NCI-H446 (cell line): ENCODE data around the gene ADCY4.
"Not testable (repeated sequence)": the region's sequence is repeated elsewhere in the genome, so short reads cannot be mapped to it uniquely, and the experiment has no call there.

ENCODE experiments used
- DNase-seq, 2 experiments: peaks; one replicate each; lab custom pipeline; 2025; lab: John Stamatoyannopoulos, UW

The ADCY4 gene

DNA sequence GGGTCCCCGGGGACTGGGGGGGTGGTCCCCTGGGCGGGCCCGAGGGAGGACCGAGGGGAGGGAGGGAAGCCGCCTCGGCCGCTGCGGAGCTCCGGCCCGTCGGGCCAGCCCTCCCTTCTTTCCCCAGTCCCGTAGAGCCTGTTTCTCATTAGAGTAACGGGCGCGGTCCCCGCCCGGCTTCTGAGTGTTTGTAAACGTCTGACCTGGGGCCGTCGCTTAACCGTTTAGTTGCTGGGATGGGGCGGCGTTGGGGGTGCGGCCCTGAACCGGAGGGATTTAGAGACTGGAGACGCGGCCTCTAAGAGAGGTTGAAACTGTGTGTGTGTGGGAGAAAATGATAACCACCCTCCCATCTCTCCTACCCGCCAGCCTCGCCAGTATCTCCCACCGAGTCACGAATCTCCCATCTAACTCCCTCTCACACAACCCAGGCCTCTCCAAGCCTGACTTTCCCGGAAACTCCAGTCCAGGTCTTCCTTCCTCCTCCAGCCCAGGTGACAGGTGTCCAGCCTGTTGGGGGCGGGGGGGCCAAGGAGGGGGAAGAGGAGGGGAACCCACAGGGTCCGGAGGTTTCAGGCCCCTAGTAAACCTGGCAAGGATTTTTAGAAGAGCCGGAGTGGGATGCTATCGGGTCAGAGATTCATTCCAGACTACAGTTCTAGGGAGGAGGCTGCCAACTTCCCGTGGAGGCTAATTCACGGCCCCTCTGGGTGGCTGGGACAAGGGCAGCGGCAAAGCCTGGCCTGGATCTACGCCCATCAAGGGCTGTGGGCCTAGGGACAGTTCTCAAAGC is 32.0 kb upstream of the ADCY4 start:
- DNase-seq, result peak; percentile 77 to 96

DNA sequence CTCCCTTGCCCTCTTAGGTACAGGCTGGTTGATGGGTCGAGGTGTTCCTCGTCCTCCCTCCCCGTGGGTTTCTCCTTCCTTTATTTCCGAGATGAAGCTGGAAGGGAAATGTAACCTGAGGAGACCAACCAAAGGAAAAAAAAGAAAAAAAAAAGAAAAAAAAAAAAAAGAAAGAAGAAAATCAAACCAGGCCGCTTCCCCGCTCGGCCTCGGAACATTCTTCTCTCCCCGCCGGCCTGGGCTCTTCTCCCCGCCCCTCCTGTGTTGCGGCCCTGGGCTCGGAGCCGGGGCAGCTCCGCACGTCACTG is 31.5 kb upstream of the ADCY4 start:
- no peak for DNase-seq

DNA sequence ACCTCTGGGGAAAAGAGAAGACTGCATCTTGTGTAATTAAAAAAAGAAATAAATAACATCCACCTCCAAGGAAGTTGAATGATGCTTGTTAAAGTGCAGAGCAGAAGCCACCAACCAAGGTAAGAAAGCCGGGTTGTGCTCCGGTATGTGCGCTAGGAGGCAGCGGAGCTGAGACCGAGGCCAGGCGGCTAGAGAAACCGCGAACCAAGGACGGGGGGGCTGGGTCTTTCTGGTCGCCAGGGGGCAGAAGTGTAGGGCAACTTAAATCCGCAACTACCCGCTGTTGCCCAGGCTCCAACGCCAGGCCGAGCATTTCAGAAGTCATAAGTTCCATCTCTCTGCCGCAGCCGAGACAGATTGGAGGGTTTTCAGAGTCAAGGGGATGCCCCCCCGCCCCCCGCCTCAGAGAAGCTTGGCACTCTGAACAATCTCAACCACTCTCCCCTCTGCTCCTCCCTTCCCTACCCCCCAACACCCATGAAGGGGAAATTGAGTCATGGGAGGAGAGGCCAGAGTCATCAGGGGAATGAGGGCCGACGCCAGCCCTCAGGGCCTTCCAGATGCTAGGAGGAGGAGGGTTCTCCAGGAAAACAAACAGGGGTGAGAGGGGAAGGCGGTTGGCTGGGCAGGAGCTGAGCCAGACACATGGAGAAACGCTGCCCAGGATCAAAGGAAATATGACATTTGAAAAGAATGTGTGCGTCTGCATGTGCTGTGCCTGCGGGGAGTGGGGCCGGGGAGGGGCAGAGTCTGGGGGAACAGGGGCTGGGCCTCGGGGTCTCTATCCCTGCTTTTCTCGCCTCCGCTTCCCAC is 30.9 kb upstream of the ADCY4 start:
- peak in 1 of 2 experiments; percentile 39 for DNase-seq

DNA sequence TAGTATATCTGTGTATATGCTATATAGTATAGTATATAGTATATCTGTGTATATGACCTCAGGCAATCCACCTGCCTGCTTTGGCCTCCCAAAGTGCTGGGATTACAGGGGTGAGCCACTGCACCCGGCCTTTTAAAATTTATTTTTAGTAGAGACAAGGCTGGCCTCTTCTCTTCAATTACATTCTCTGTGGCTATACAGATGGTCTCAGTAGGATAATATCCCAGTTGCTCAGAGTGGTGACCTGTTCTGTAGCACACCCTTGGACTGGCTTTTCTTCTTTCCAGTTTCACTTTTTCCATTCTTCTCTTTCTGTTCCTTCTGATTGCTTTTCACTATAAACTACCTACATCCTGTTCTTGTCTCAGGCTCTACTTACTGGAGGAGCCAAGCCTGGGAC is 30.0 kb upstream of the ADCY4 start:
- no peak for DNase-seq

DNA sequence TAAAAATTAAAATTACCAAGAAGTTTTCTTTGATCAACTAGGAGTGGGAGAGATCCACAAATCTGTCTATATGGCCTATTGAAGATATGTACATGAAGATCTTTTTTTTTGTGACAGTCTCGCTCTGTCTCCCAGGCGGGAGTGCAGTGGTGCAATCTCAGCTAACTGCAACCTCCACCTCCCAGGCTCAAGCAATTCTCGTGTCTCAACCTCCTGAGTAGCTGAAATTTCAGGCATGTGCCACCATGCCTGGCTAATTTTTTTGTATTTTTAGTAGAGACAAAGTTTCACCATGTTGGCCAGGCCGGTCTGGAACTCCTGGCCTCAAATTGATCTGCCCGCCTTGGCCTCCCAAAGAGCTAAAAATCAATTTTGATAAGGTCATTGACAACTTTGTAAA is 28.5 kb upstream of the ADCY4 start:
- no peak for DNase-seq

DNA sequence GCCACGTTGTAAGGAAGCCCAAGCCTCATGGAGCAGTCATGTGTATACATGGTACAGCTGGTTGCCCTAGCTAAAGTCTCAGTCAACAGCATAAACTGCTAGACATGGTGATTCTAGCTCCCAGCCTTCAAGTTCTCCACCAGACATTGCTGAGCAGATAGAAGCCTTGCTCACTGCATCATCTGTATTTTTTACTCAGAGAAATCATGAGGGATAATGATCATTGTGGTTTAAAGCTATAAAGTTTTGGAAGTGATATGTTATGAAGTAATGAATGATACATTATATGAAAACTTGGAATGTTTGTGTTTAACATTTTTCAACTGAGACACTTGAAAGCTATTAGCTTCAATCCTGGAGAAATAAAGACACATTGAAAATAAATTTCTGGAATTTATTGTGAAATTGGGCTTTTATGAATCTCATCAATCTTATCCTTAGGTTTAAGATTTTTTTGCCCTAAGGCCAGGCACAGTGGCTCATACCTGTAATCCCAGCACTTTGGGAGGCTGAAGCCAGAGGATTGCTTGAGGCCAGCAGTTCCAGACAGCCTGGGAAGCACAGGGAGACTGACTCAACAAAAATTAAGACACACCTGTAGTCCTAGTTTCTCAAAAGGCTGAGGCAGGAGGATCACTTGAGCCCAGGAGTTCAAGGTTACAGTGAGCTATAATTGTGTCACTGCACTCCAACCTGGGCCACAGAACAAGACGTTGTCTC is 27.5 kb upstream of the ADCY4 start:
- DNase-seq, result no peak

DNA sequence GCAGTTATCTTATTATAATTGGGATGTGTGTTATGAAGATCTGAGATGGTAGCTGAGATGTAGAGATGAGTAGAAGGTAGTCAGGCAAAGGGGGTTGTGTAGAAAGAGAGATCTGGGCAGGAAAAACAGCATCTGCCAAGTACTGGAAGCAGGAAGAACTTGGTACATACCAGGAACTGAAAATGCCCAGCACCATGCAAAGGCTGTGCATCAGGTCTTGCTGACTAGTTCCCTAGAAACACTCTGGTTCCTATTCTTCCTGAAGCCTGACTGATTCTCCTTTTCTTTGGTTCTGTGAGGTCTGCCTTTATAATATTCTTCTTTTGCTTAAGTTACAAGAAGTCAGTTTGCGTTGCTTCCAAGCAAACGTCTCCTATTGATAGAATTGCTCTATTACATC is 26.5 kb upstream of the ADCY4 start:
- no peak for DNase-seq

DNA sequence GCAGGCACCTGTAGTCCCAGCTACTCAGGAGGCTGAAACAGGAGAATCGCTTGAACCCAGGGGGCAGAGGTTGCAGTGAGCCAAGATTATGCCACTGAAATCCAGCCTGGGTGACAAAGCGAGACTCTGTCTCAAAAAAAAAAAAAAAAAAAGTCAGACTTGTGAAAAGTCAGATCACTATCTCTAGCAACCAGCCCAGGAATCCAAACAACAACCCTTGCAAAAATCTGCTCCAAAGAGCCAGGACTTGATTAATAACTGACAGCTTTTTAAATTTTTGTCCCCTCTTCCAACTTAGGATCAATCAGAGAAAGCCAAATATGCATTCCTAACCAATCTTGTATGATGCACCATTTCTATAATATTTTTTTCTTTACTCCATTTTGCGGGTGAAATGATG is 25.4 kb upstream of the ADCY4 start:
- no peak for DNase-seq

DNA sequence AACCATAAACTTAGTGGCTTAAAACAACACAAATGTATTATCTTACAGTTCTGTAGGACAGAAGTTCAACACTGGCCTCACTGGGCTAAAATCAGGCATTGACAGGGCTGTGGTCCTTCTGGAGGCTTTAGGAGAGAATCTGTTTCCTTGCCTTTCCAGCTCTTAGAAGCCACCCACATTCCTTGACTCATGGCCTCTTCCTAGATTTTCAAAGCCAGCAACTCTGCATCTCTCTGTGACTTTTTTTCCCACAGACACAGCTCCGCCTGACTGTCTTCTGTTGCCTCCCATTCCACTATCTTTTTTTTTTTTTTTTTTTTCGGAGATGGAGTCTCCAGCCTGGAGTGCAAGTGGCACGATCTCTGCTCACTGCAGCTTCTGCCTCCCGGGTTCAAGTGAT is 21.3 kb upstream of the ADCY4 start:
- no peak for DNase-seq

DNA sequence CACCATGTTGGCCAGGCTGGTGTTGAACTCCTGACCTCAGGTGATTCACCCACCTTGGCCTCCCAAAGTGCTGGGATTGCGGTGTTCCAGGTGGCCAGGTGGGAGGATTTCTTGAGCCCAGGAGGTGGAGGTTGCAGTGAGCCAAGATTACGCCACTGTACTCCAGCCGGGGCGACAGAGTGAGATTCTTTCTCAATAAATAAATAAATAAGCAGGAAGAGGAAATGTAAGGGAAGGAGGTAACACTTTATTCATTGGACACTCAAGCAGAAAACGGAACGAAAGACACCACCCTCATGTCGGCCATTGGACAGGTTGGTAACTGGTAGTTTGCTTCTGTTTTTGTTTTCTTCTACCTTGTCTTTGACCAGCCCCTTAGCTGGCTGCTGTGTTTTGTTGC is 20.1 kb upstream of the ADCY4 start:
- DNase-seq, result no peak

DNA sequence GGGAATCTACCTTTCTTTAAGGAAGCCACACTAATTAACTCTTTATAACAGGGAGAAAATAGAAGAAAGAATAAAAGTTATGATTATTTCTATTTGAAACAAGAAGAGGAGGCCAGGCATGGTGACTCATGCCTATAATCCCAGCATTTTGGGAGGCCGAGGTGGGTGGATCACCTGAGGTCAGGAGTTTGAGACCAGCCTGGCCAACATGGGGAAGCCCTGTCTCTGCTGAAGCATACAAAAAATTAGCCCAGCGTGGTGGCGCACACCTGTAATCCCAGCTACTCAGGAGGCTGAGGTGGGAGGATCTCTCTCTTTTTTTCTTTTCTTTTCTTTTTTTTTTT is 19.6 kb upstream of the ADCY4 start:
- not testable (repeated sequence) for DNase-seq

DNA sequence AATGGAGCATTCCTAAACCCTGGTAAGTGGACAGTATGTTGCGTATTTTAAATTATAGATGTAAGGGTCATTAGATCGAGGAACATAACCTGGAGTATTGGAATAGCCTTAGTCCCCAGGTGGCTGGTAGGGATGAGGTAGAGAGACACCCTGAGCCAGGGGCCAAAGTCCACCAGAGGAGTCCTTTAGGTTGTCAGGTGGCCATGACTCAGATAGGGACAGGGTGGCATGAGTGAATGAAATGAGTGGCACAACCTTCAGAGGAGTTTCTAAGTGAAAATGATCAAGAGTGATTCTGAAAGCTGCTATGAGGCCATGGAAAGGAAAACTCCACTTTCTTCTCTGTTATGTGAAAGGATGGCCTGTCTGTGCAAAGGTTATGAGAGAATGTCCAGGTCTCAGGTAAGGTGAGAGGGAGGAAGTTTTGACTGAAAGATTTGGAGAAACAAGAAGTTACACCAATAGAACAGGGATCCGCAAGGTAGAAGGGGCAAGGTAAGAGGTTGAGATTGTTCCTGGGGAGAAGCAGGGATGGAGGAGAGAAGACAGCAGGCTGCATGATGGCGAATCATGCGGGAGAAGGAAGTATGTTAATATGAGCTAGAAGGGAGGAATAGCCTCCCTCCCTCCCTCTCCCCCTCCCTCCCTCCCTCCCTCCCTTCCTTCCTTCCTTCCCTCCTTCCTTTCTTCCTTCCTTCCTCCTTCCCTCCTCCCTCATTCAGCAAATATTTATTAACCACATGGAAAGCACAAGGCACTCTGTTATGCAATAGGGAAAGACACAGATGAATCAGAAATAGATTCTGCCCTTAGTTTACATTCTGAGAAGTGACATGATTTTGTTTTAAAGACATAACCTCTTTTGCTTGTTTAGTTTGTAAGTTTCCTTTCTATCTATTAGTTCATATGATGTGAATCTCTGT is 18.9 kb upstream of the ADCY4 start:
- no peak for DNase-seq

DNA sequence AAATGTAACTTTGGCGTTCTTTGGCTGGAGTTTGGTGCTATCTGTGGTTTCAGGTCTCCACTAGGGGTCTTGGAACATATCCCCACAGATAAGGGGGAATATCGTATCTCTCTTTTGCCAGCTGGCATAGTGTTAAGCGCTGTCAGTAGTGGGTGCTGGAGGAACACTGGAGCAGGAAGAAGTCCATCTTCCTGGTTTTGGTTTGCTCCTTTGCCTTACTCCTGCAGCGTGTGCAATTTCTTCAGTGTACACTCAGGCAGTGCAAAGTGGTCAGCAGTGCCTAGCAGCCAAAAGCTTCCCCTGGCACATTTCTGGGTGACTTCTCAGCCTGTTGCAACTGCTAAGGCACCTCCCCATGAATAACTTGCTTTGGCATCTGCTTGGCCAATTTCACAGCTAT is 16.6 kb upstream of the ADCY4 start:
- no peak for DNase-seq

DNA sequence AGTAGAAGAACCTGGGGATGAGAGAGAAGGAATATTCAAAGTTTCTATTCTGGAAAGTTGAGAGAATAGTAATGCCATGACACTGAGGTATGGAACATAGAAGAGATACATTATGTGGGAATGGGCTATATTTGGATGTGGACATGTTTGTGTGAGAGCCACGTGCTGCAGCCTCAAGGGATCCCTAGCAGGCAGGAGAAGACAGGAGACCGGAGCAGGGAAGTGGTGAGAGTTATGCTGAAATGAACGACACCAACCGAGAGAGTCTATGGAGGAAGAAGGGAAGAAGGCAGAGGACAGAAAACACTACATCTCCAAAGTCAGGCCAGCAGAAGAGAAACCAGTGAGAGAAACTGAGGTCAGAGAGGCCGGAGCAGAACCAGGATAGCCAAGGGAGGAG is 14.9 kb upstream of the ADCY4 start:
- DNase-seq, result no peak

DNA sequence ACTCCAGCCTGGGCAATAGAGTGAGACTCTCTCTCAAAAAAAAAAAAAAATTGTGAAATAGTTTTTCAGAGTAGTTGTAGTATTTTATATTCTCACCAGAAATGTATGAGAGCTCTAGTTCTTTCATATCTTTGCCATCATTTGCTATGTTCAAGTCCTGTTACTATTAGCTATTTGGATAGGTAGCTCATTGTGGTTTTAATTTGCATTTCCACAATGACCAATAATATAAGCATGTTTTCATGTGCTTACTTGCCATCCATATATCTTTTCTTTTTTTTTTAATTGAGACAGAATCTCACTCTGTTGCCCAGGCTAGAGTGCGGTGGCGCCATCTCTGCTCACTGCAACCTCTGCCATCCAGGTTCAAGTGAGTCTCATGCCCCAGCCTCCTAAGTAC is 13.3 kb upstream of the ADCY4 start:
- DNase-seq, result no peak

DNA sequence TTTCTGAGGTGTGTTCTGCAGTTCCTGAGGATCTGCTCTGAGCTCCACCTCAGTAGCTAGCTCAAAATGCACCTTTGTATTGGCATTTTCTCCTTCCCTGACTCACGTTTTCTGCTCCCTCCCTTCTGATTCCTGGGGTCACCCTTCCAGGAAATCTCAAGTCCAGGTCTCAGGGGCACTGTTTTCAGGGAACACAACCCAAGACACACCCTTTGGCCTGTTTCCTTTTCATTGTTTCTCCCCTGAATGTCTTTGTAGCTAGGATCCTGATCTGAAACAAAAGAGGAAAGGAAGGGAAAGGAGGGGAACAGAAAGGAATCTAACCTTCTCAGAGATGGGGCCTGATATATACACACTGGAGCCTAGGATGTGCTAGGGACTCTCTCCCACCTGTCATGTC is 12.3 kb upstream of the ADCY4 start:
- DNase-seq, result no peak

DNA sequence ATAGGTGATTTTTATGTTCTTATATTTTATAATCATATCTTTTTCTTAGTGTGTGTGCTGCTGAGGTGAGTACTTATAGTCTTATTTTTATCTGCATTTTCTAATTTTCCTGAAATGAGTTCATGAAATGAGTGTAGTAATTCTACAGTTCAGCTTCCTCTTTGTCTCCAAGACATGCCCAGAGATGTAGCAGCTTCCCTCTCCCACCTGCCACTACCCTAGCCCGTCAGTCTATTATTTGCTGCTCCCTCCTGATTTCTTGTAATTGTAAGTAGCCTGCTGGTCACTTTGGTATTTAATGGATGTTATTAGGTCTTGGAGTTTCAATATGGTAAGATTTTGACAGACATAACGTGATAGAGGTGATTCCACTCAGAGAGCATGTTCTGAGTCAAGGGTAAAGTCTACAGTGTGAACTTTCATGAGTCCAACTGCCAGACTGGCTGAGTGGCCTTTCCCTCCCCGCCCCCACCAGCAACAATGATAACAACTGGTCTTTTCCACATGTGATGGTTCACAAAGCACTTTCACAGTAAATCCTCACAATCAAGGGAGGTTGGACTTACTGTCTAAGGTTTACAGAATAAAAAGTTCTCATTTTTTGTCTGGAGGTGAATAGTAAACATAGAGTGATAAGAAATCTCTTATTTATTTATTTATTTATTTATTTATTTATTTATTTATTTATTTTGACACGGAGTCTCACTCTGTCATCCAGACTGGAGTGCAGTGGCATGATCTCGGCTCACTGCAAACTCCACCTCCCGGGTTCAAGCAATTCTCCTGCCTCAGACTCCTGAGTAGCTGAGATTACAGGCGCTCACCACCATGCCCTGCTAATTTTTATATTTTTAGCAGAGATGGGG is 9.2 kb upstream of the ADCY4 start:
- DNase-seq, result no peak

DNA sequence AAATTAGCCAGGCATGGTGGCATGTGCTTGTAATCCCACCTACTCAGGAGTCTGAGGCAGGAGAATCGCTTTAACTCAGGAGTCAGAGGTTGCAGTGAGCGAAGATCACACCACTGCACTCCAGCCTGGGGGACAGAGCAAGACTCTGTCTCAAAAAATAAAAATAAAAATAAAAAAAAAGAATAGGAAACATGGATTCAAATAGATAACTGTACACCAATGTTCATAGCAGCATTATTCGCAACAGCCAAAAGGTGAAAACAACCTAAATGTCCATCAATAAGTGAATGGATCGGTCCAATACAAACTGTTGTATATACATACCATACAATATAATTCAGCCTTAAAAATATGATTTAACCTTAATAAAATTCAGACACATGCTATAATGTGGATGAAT is 8.0 kb upstream of the ADCY4 start:
- DNase-seq, result no peak

DNA sequence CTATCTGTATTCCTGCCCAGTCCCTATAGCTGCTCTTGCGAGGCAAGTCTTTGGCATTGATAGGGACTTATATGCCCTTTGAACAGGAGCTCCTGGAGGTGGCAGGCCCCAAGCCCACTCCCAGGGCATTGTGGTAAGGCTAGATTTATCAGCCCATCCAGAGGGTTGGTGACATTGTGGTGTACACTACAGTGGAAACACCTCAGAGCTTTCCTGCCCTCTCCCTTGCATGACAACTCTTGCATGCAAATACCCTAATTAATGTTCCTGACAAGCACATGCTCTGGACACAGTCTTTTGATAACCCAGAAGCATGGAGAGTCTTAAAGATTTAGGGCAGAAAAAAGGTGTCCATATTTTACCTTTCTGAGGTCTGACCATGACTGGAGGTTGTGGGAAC is 5.7 kb upstream of the ADCY4 start:
- DNase-seq, result no peak

DNA sequence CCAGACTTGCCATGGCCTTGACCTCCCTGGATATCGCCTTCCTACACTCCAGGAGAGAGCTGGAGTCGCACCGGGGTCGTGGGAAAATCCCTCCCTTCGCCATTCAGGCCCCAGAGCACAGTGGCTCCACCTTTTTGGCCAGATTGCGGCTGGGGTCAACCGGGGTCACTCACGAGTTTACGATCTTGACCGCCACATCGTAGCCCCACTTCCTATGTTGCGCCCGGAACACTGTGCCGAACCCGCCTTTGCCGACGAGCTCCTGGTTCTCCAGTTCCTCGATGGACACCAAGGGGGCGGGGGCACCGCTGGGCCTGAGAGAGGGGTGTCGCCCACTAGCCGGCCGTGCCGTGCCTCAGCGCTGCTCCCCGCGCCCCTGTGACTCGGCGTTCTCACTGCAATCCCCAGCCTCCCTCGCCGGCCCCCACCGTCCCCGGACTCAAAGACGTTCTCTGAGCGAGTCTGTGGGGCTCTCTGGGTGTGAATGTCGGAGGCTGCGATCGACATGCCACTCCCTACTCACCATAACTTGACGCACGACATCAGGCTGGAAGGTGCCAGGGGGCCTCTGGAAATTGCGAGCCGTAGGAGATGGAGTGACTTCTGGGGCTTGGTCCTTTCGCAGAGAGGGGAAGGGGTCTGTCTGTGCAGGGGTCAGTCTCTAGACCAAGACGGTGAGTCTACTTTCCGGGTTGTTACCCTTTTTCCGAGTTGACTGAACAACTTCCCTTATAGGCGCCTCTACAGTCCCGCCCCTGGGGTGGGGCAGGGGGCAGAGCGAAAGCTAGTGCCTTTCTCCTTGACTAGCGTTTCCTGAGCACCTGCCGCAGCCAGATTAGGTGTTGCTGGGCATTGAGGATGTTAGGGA is 4.6 kb upstream of the ADCY4 start, which contains the start of gene RIPK3:
RIPK3 (minus strand) TSS at position 708 of the 868 bp plus-strand sequence; CDS start at position 543, 165 bp downstream.
- DNase-seq, result no peak
